GM12892 (cell line): ENCODE results near the gene MAML3.

Experiments
- POLR2A ChIP-seq: IDR thresholded peaks from 2 replicates; pipeline ENCODE4 v1.6.1; 2011; ENCODE audit warnings: low read depth, low read length, control low read depth
- POLR2AphosphoS5 ChIP-seq: IDR thresholded peaks from 2 replicates; pipeline ENCODE4 v1.6.1; 2011; ENCODE audit warnings: low read depth, low read length, control low read depth
- TAF1 ChIP-seq: IDR thresholded peaks from 2 replicates; pipeline ENCODE4 v1.6.1; 2011; ENCODE audit warnings: low read depth, mild to moderate bottlenecking, control low read depth, low read length, borderline replicate concordance

DNA sequence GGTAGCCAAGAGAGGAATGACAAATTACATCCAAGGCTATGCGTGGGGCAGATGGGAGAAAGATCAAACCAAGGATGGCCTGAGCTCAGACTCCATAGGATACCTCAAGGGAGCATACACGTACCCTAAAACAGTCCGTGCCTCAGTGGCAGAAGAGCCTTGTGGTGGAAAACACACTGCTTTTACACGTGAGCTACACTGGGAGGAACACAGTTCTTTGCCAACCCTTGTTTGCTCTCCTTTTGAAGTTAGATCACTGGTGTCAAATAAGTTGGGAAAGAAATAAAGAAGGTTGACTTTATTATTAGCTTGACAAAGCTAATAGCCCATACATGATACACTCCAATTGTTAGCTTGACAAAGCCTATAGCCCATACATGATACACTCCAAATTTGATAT is 346.5 kb downstream of the MAML3 start:
- TF ChIP-seq TAF1 (no peak), POLR2A (no peak), POLR2AphosphoS5 (no peak)
